Panc1 (cell line): ENCODE data around the gene CSNK2A2. TPM values are rescaled to one million over a fixed set of nuclear protein-coding genes. Genes with fewer than 3 reads are reported as not detected.

ENCODE experiments used
- ATAC-seq: fragments of 200-7000 bp; cut with Tn5 transposase; 2 replicates; pipeline ENCODE4 v1.9.1; 2020; ENCODE audit warnings: mild to moderate bottlenecking, moderate library complexity
- BruUV-seq: library from RNA; stranded (reverse); fragments of 400-500 nt; replicated peaks from 2 replicates; lab custom pipeline; 2021; lab: Mats Ljungman, UMichigan
- CTCF ChIA-PET: fragments of 300-600 bp; sonication (Branson Sonifier 250); formaldehyde crosslinking; loops from one replicate; lab custom pipeline; 2022; ENCODE audit warnings: antibody characterized with exemption; lab: Charles Lee
- POLR2A ChIA-PET: fragments of 300-600 bp; sonication (Branson Sonifier 250); formaldehyde crosslinking; loops from one replicate; lab custom pipeline; 2022; ENCODE audit warnings: antibody characterized with exemption; lab: Charles Lee
- DNase-seq: peaks from one replicate; pipeline ENCODE4 v3.0.0-alpha.2; 2010; ENCODE audit warnings: low read depth, low spot score
- H3K27ac ChIP-seq: 2 replicates; pipeline ENCODE4 v1.5.1; 2011; ENCODE audit warnings: mild to moderate bottlenecking, low read length, inconsistent platforms
- H3K27me3 ChIP-seq: fragments of 200-500 bp; sonication (Bioruptor generic); 2 replicates; pipeline ENCODE4 v1.6.0; 2014; ENCODE audit warnings: low read length, inconsistent platforms; ENCODE audit not compliant: control insufficient read depth, insufficient read depth
- H3K36me3 ChIP-seq: fragments of 200-500 bp; sonication (Bioruptor generic); 2 replicates; pipeline ENCODE4 v1.5.1; 2014; ENCODE audit warnings: inconsistent platforms, mild to moderate bottlenecking, low read length, moderate library complexity; ENCODE audit not compliant: control insufficient read depth, insufficient read depth
- H3K4me1 ChIP-seq: 2 replicates; pipeline ENCODE4 v1.5.1; 2011; ENCODE audit warnings: inconsistent platforms, mild to moderate bottlenecking, low read length, moderate library complexity; ENCODE audit not compliant: control insufficient read depth, insufficient read depth
- H3K4me3 ChIP-seq, 2 experiments: 2 replicates each; pipeline ENCODE4 v1.5.1; 2011 to 2012; ENCODE audit warnings: low read depth in 2 of 2, low read length in 2 of 2, mild to moderate bottlenecking in 2 of 2, inconsistent platforms in 1 of 2, moderate library complexity in 1 of 2
- H3K9me3 ChIP-seq: fragments of 200-500 bp; sonication (Bioruptor generic); 2 replicates; pipeline ENCODE4 v1.5.1; 2014; ENCODE audit warnings: low read depth, mild to moderate bottlenecking, inconsistent platforms, low read length, moderate library complexity; ENCODE audit not compliant: control insufficient read depth, insufficient read depth
- POLR2AphosphoS5 ChIP-seq: IDR thresholded peaks from 2 replicates; pipeline ENCODE4 v1.6.1; 2012; ENCODE audit warnings: mild to moderate bottlenecking, low read depth, low read length, moderate library complexity
- REST ChIP-seq, 2 experiments: IDR thresholded peaks; 2 replicates each; pipeline ENCODE4 v1.6.1; 2011 to 2012; ENCODE audit warnings: low read depth in 2 of 2, control low read depth in 1 of 2, low read length in 1 of 2, mild to moderate bottlenecking in 1 of 2, moderate library complexity in 1 of 2; ENCODE audit not compliant: insufficient read depth in 1 of 2
- SIN3A ChIP-seq: IDR thresholded peaks from 2 replicates; pipeline ENCODE4 v1.6.1; 2012; ENCODE audit warnings: low read depth, mild to moderate bottlenecking, low read length, moderate library complexity, borderline replicate concordance; ENCODE audit not compliant: insufficient read depth
- TCF7L2 ChIP-seq: IDR thresholded peaks from 2 replicates; pipeline ENCODE4 v1.6.1; 2011; ENCODE audit warnings: mild to moderate bottlenecking, low read depth, low read length, inconsistent platforms
- in situ Hi-C: cut with HindIII; loops from 2 replicates; pipeline ENCODE4 v1.10.0; 2016; ENCODE audit warnings: low sequenced_read_pairs, low pct_unique_long_range_greater_than_20kb
- intact Hi-C: fragments of 100-400 bp; cut with micrococcal nuclease; formaldehyde crosslinking; loops from one replicate; pipeline ENCODE4 v1.10.0; 2022; ENCODE audit not compliant: unreplicated experiment
- total RNA-seq: library from RNA; stranded (reverse); gene quantifications from one replicate; pipeline ENCODE4 v1.2.1, GENCODE V29; 2021; ENCODE audit not compliant: unreplicated experiment
- TF ChIP-seq, protein P1 (sequence below): fragments of 450-650 bp; IDR thresholded peaks from 2 replicates; pipeline ENCODE4 v1.5.1; 2017; ENCODE audit warnings: mild to moderate bottlenecking

The CSNK2A2 gene
- total RNA-seq, 1 experiment from 2014 or later, result 60.9 TPM

DNA sequence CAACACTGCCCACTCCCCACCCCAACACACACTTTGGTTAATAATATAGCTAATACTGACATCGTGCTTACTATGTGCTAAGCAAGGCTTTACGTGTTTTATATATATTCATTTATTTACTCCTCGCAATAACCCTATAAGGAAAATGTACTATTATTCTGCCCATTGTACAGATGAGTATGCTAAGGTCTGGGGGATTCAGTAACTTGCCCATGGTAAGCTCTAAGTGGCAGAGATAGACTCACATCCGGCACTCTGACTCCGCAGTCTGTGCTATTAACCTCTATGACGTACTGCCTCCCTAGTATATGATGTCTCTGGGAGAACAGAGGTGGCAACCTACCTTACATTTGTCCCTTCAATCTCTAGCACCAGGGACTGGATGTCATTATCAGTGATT is 81.4 kb downstream of the CSNK2A2 start:
- no peak for DNase-seq
- POLR2A ChIA-PET, result no interaction called here

GRCh38 chr16:58116081-58116480 is 81.8 kb downstream of the CSNK2A2 start:
- ATAC-seq (no peak), DNase-seq (no peak)
- Histone ChIP-seq H3K4me3 (no peak overlapping the region), H3K27ac (no peak overlapping the region), H3K4me1 (no peaks in the 10 kb centered on the region), H3K27me3 (no peaks in the 10 kb centered on the region), H3K9me3 (no peaks in the 10 kb centered on the region), H3K36me3 (peaks cover 5% of the 10 kb centered on the region; the same call in 1 of the 2 replicates)
- TF ChIP-seq POLR2AphosphoS5 (no peak), REST (IDR thresholded peaks at IDR 0.05; ENCODE audit: insufficient read depth in 1 of 2, low read depth in 2 of 2, low read length in 1 of 2) (no peak), SIN3A (no peak)
- intact Hi-C loops (no loop called here), in situ Hi-C loops (loop anchor here (25.0 kb wide), 1 partner anchor 104 kb away; the partner anchor contains the start of genes USB1 and ZNF319)
- ChIA-PET CTCF (no interaction called here), POLR2A (no interaction called here)
- BruUV-seq, result no TSS peak

More for the DNA sequence above, 81.4 kb downstream of the CSNK2A2 start:
- no peak for ATAC-seq
- Histone ChIP-seq H3K9me3 (no peaks in the 10 kb centered on the region), H3K4me3 (no peak overlapping the region), H3K27me3 (no peaks in the 10 kb centered on the region), H3K36me3 (peaks cover 5% of the 10 kb centered on the region; the same call in 1 of the 2 replicates), H3K4me1 (no peaks in the 10 kb centered on the region), H3K27ac (no peak overlapping the region)
- TF ChIP-seq TCF7L2, result no peak
- no peak for TF ChIP-seq POLR2AphosphoS5
- TF ChIP-seq SIN3A, result no peak
- TF ChIP-seq, protein P1, sequence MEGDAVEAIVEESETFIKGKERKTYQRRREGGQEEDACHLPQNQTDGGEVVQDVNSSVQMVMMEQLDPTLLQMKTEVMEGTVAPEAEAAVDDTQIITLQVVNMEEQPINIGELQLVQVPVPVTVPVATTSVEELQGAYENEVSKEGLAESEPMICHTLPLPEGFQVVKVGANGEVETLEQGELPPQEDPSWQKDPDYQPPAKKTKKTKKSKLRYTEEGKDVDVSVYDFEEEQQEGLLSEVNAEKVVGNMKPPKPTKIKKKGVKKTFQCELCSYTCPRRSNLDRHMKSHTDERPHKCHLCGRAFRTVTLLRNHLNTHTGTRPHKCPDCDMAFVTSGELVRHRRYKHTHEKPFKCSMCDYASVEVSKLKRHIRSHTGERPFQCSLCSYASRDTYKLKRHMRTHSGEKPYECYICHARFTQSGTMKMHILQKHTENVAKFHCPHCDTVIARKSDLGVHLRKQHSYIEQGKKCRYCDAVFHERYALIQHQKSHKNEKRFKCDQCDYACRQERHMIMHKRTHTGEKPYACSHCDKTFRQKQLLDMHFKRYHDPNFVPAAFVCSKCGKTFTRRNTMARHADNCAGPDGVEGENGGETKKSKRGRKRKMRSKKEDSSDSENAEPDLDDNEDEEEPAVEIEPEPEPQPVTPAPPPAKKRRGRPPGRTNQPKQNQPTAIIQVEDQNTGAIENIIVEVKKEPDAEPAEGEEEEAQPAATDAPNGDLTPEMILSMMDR, result no peak
- TF ChIP-seq REST (IDR thresholded peaks at IDR 0.05; ENCODE audit: insufficient read depth in 1 of 2, low read depth in 2 of 2, low read length in 1 of 2), result no peak
- in situ Hi-C loops (loop anchor here (25.0 kb wide), 1 partner anchor 104 kb away; the partner anchor contains the start of genes USB1 and ZNF319), intact Hi-C loops (no loop called here)
- CTCF ChIA-PET, result no interaction called here
- no TSS peak for BruUV-seq
